ENCODE data around the gene CRACR2B.

CRACR2B gene

GRCh38 chr11:853682-854448, 26.1 kb downstream of the CRACR2B start:
- TF ChIP-seq CTCF (IDR thresholded peaks at IDR 0.05; ENCODE audit: borderline replicate concordance, control extremely low read depth, extremely low read depth, insufficient read depth, missing control alignments) = no peak
- in situ Hi-C loops (cut with MboI; ENCODE audit: low sequenced_read_pairs, unreplicated experiment) = no loop called here
- no peak for DNase-seq (ENCODE audit: low spot score)

GRCh38 chr11:854601-855329, 27.0 kb downstream of the CRACR2B start:
- no peak for DNase-seq (ENCODE audit: low spot score)
- no peak for TF ChIP-seq CTCF (IDR thresholded peaks at IDR 0.05; ENCODE audit: borderline replicate concordance, control extremely low read depth, extremely low read depth, insufficient read depth, missing control alignments)
- in situ Hi-C loops (cut with MboI; ENCODE audit: low sequenced_read_pairs, unreplicated experiment) = no loop called here

- no peak for TF ChIP-seq CTCF (IDR thresholded peaks at IDR 0.05; ENCODE audit: borderline replicate concordance, control extremely low read depth, extremely low read depth, insufficient read depth, missing control alignments)
- in situ Hi-C loops (cut with MboI; ENCODE audit: low sequenced_read_pairs, unreplicated experiment) = no loop called here
- no peak for DNase-seq (ENCODE audit: low spot score)
Observed at GRCh38 chr11:855330-855674, 27.6 kb downstream of the CRACR2B start.

GRCh38 chr11:855796-856195, 28.1 kb downstream of the CRACR2B start:
- in situ Hi-C loops (cut with MboI; ENCODE audit: low sequenced_read_pairs, unreplicated experiment) = no loop called here

GRCh38 chr11:856397-856796, 28.7 kb downstream of the CRACR2B start:
- in situ Hi-C loops (cut with MboI; ENCODE audit: low sequenced_read_pairs, unreplicated experiment) = no loop called here

More at GRCh38 chr11:855796-856195, 28.1 kb downstream of the CRACR2B start:
- DNase-seq (ENCODE audit: low spot score) = no peak
- TF ChIP-seq CTCF (IDR thresholded peaks at IDR 0.05; ENCODE audit: borderline replicate concordance, control extremely low read depth, extremely low read depth, insufficient read depth, missing control alignments) = no peak

More at GRCh38 chr11:856397-856796, 28.7 kb downstream of the CRACR2B start:
- no peak for TF ChIP-seq CTCF (IDR thresholded peaks at IDR 0.05; ENCODE audit: borderline replicate concordance, control extremely low read depth, extremely low read depth, insufficient read depth, missing control alignments)
- DNase-seq (ENCODE audit: low spot score) = no peak
